K562 (cell line): ENCODE measurements around the gene CD93. TPM values are rescaled to one million over a fixed set of nuclear protein-coding genes. Genes with fewer than 3 reads are reported as not detected.

ENCODE experiments used
- BRCA1 ChIP-seq, 2 experiments: fragments of 450-650 bp in 1 of 2; sonication (generic) in 1 of 2; formaldehyde crosslinking in 1 of 2; IDR thresholded peaks; 2 replicates each; pipeline versions ENCODE4 v1.5.0 to v1.6.1; 2017 to 2020; ENCODE audit warnings: mild to moderate bottlenecking in 1 of 2, missing genetic modification reagents in 1 of 2
- CEBPZ ChIP-seq: fragments of 150-350 bp; IDR thresholded peaks from 2 replicates; pipeline ENCODE4 v1.6.1; 2014; ENCODE audit warnings: low read depth, mild to moderate bottlenecking, low read length, borderline replicate concordance
- CREB3L1 ChIP-seq: fragments of 450-650 bp; IDR thresholded peaks from 2 replicates; pipeline ENCODE4 v1.6.1; 2014; ENCODE audit warnings: low read depth, mild to moderate bottlenecking, moderate library complexity, borderline replicate concordance
- ETV1 ChIP-seq: fragments of 450-650 bp; conservative IDR thresholded peaks from 2 replicates; pipeline ENCODE4 v1.6.1; 2016; ENCODE audit warnings: missing genetic modification characterization, control low read depth, low read depth, missing compliant biosample characterization
- MNT ChIP-seq, 2 experiments: fragments of 450-650 bp; conservative IDR thresholded peaks; 2 replicates each; pipeline ENCODE4 v1.6.1; 2017; ENCODE audit warnings: mild to moderate bottlenecking in 2 of 2, moderate library complexity in 2 of 2
- NBN ChIP-seq: fragments of 450-650 bp; IDR thresholded peaks from 2 replicates; pipeline ENCODE4 v1.6.1; 2016; ENCODE audit warnings: low read depth, mild to moderate bottlenecking
- NCOA4 ChIP-seq: fragments of 450-650 bp; IDR thresholded peaks from 2 replicates; pipeline ENCODE4 v1.6.1; 2018; ENCODE audit warnings: mild to moderate bottlenecking; ENCODE audit not compliant: partially characterized antibody
- NEUROD1 ChIP-seq: fragments of 150-350 bp; IDR thresholded peaks from 2 replicates; pipeline ENCODE4 v1.6.1; 2014; ENCODE audit warnings: borderline replicate concordance, low read length, low read depth; ENCODE audit not compliant: partially characterized antibody
- PHB2 ChIP-seq: fragments of 450-650 bp; IDR thresholded peaks from 2 replicates; pipeline ENCODE4 v1.6.1; 2017; ENCODE audit warnings: low read depth
- POLR3G ChIP-seq: IDR thresholded peaks from 2 replicates; pipeline ENCODE4 v1.6.1; 2011; ENCODE audit not compliant: insufficient read length, insufficient replicate concordance; ENCODE audit errors: extremely low read depth
- SIN3A ChIP-seq, 2 experiments: fragments of 150-350 bp in 1 of 2; IDR thresholded peaks; 2 replicates each; pipeline ENCODE4 v1.6.1; 2011 to 2016; ENCODE audit warnings: borderline replicate concordance in 2 of 2, low read depth in 2 of 2, low read length in 2 of 2, mild to moderate bottlenecking in 2 of 2, moderate library complexity in 2 of 2; ENCODE audit not compliant: control insufficient read depth in 1 of 2
- SIN3B ChIP-seq: fragments of 450-650 bp; IDR thresholded peaks from 2 replicates; pipeline ENCODE4 v1.6.1; 2017; ENCODE audit warnings: low read depth, mild to moderate bottlenecking, moderate library complexity
- SMAD2 ChIP-seq: fragments of 150-350 bp; IDR thresholded peaks from 2 replicates; pipeline ENCODE4 v1.6.1; 2014; ENCODE audit warnings: low read depth, mild to moderate bottlenecking, low read length
- SMARCB1 ChIP-seq: IDR thresholded peaks from 2 replicates; pipeline ENCODE4 v1.6.1; 2011; ENCODE audit warnings: improper control_type of control experiment, low read depth; ENCODE audit not compliant: insufficient read length
- SPI1 ChIP-seq: IDR thresholded peaks from 2 replicates; pipeline ENCODE4 v1.6.1; 2011; ENCODE audit warnings: low read depth, low read length, control low read depth, borderline replicate concordance
- ZNF354B ChIP-seq: fragments of 250-450 bp; sonication (Bioruptor Pico); IDR thresholded peaks from 2 replicates; pipeline ENCODE4 v1.4.0; 2020
- ZNF639 ChIP-seq, 2 experiments: fragments of 200-800 bp in 1 of 2; sonication (Bioruptor generic) in 1 of 2; sonication (generic) in 1 of 2; formaldehyde crosslinking in 1 of 2; IDR thresholded peaks in 1 of 2; conservative IDR thresholded peaks in 1 of 2; 2 replicates each; pipeline versions ENCODE4 v1.5.0 to v1.6.1; 2016 to 2020; ENCODE audit warnings: missing compliant biosample characterization in 1 of 2, missing genetic modification characterization in 1 of 2, missing genetic modification reagents in 1 of 2
- ZNF699 ChIP-seq: fragments of 250-450 bp; sonication (Bioruptor Pico); IDR thresholded peaks from 2 replicates; pipeline ENCODE4 v1.8.0; 2021; ENCODE audit warnings: mild to moderate bottlenecking, moderate library complexity; ENCODE audit not compliant: insufficient replicate concordance
- polyA plus RNA-seq, 8 experiments: library from polyadenylated mRNA; depleted of rRNA in 4 of 8; stranded (reverse) in 5 of 8; unstranded in 3 of 8; fragments of >200 nt; fragmentation: Nextera tagmentation in 2 of 8; fragmentation: Illumina TruSeq in 1 of 8; extraction: Ambion mirVana in 2 of 8; extraction: Trizol in 1 of 8; gene quantifications; 2 replicates each; pipeline versions ENCODE4 v1.2.1 to v1.2.3, GENCODE V29; 2011 to 2014; ENCODE audit warnings: inconsistent platforms in 1 of 8, missing spikeins in 1 of 8
- total RNA-seq, 7 experiments: library from RNA; depleted of rRNA in 6 of 7; stranded (reverse); fragments of >200 nt in 6 of 7; fragmentation: Illumina TruSeq in 2 of 7; extraction: Trizol in 2 of 7; gene quantifications; 2 replicates each; pipeline versions ENCODE4 v1.2.1 to v1.2.3, GENCODE V29; 2011 to 2021; ENCODE audit warnings: low replicate concordance in 1 of 7

CD93 gene
- total and polyA plus RNA-seq, 9 of the 15 experiments (the other 6 are each of a cell fraction or from before 2014, with no cell fraction given), result 0.03 to 0.20 (median 0.05) TPM

GRCh38 chr20:23050847-23051627 lies 35.1 kb downstream of the CD93 start (continued):
- TF ChIP-seq ZNF639 (CRISPR knock-in tag; conservative IDR thresholded peaks at IDR 0.05 in 1 of 2, IDR thresholded peaks at IDR 0.05 in 1 of 2) (no peak), SIN3A (IDR thresholded peaks at IDR 0.05; ENCODE audit: borderline replicate concordance in 2 of 2, control insufficient read depth in 1 of 2, low read depth in 2 of 2, low read length in 2 of 2) (no peak), SIN3B (no peak), CEBPZ (no peak), NBN (peak; percentile 64; the same call in 1 of the 2 replicates), NEUROD1 (peak; percentile 27), MNT (conservative IDR thresholded peaks at IDR 0.05) (peak; percentile 78 to 88), ZNF354B (CRISPR knock-in tag) (no peak), BRCA1 (IDR thresholded peaks at IDR 0.05) (no peak), BRCA1 (CRISPR knock-in tag; IDR thresholded peaks at IDR 0.05) (no peak), POLR3G (no peak), PHB2 (no peak), SMAD2 (no peak), CREB3L1 (peak; percentile 64; the same call in 1 of the 2 replicates), SPI1 (no peak), ETV1 (no peak), NCOA4 (no peak), SMARCB1 (no peak), ZNF699 (CRISPR knock-in tag) (no peak)
